IMR-90 (cell line): Measurements from ENCODE around the gene SLC4A4. TPM values are rescaled to one million over a fixed set of nuclear protein-coding genes. Genes with fewer than 3 reads are reported as not detected.
A peak's percentile ranks its signal among the peaks of the same experiment; 100 is the strongest.

Experiments used
- ATAC-seq: fragments of 200-7000 bp; cut with Tn5 transposase; 2 replicates; pipeline ENCODE4 v1.9.1; 2020; ENCODE audit warnings: low read depth, mild to moderate bottlenecking, moderate library complexity
- BruUV-seq: library from RNA; stranded (reverse); fragments of 400-500 nt; replicated peaks from 2 replicates; lab custom pipeline; 2021; lab: Mats Ljungman, UMichigan
- CTCF ChIA-PET: fragments of 300-600 bp; formaldehyde crosslinking; extraction: SDS; loops from one replicate; lab custom pipeline; 2021; ENCODE audit warnings: antibody characterized with exemption; lab: Yijun Ruan, JAX
- POLR2A ChIA-PET: fragments of 300-600 bp; sonication (Branson Sonifier 250); formaldehyde crosslinking; loops from one replicate; lab custom pipeline; 2022; ENCODE audit warnings: antibody characterized with exemption; ENCODE audit not compliant: unreplicated experiment; lab: Charles Lee
- DNase-seq: peaks from one replicate; pipeline ENCODE4 v3.0.0; 2013
- H2AFZ ChIP-seq: replicated peaks from 2 replicates; pipeline ENCODE3; 2013; ENCODE audit warnings: low read length, mild to moderate bottlenecking; ENCODE audit not compliant: poor library complexity
- H2AK5ac ChIP-seq: 2 replicates; pipeline ENCODE4 v1.6.1; 2013; ENCODE audit warnings: low read depth, low read length, inconsistent platforms
- H2AK9ac ChIP-seq: replicated peaks from 2 replicates; pipeline ENCODE3; 2013; ENCODE audit warnings: mild to moderate bottlenecking, low read depth, low read length, moderate library complexity; ENCODE audit not compliant: poor library complexity
- H2BK120ac ChIP-seq: 2 replicates; pipeline ENCODE4 v1.6.1; 2013; ENCODE audit warnings: low read depth, low read length, inconsistent platforms
- H2BK15ac ChIP-seq: 3 replicates; pipeline ENCODE4 v1.6.1; 2013; ENCODE audit warnings: low read depth, low read length, inconsistent platforms
- H2BK20ac ChIP-seq: 2 replicates; pipeline ENCODE4 v1.6.1; 2013; ENCODE audit warnings: low read depth, mild to moderate bottlenecking, inconsistent platforms, low read length, moderate library complexity
- H2BK5ac ChIP-seq: 2 replicates; pipeline ENCODE4 v1.6.1; 2013; ENCODE audit warnings: mild to moderate bottlenecking, low read depth, low read length, inconsistent platforms; ENCODE audit not compliant: poor library complexity, severe bottlenecking
- H3K14ac ChIP-seq: replicated peaks from 2 replicates; pipeline ENCODE4 v1.6.1; 2013; ENCODE audit warnings: low read depth, low read length, inconsistent platforms
- H3K18ac ChIP-seq: 2 replicates; pipeline ENCODE4 v1.6.1; 2013; ENCODE audit warnings: low read depth, low read length, control low read depth
- H3K23ac ChIP-seq: 2 replicates; pipeline ENCODE4 v1.6.1; 2013; ENCODE audit warnings: low read depth, low read length, inconsistent platforms
- H3K27ac ChIP-seq: 2 replicates; pipeline ENCODE4 v1.5.1; 2013; ENCODE audit warnings: mild to moderate bottlenecking, control low read depth, low read length; ENCODE audit not compliant: insufficient read depth
- H3K27me3 ChIP-seq: 2 replicates; pipeline ENCODE4 v1.6.1; 2013; ENCODE audit warnings: low read length; ENCODE audit not compliant: control insufficient read depth, insufficient read depth
- H3K36me3 ChIP-seq: 2 replicates; pipeline ENCODE4 v1.6.1; 2013; ENCODE audit warnings: low read length, mixed read lengths; ENCODE audit not compliant: control insufficient read depth, insufficient read depth
- H3K4ac ChIP-seq: 2 replicates; pipeline ENCODE4 v1.6.1; 2013; ENCODE audit warnings: low read depth, low read length, inconsistent platforms
- H3K4me1 ChIP-seq: 2 replicates; pipeline ENCODE4 v1.6.1; 2013; ENCODE audit warnings: low read length, mixed read lengths; ENCODE audit not compliant: control insufficient read depth, insufficient read depth
- H3K4me2 ChIP-seq: 2 replicates; pipeline ENCODE4 v1.6.1; 2013; ENCODE audit warnings: low read depth, mild to moderate bottlenecking, control low read depth, low read length, moderate library complexity
- H3K4me3 ChIP-seq: 2 replicates; pipeline ENCODE4 v1.5.1; 2013; ENCODE audit warnings: low read depth, mild to moderate bottlenecking, control low read depth, low read length, moderate library complexity; ENCODE audit not compliant: insufficient read depth
- H3K56ac ChIP-seq: 2 replicates; pipeline ENCODE4 v1.6.1; 2013; ENCODE audit warnings: low read length, inconsistent platforms; ENCODE audit not compliant: insufficient read depth; ENCODE audit errors: extremely low read depth
- H3K79me1 ChIP-seq, 2 experiments: 2 replicates each; pipeline ENCODE4 v1.6.1; 2013; ENCODE audit warnings: low read length in 2 of 2, inconsistent platforms in 1 of 2, low read depth in 1 of 2
- H3K9ac ChIP-seq: 2 replicates; pipeline ENCODE4 v1.6.1; 2013; ENCODE audit warnings: low read depth, low read length, control low read depth
- H3K9me1 ChIP-seq: 2 replicates; pipeline ENCODE4 v1.6.1; 2013; ENCODE audit warnings: low read length, inconsistent platforms; ENCODE audit not compliant: insufficient read depth
- H3K9me3 ChIP-seq: 2 replicates; pipeline ENCODE4 v1.6.1; 2013; ENCODE audit warnings: low read length; ENCODE audit not compliant: control insufficient read depth, insufficient read depth
- H4K20me1 ChIP-seq: 2 replicates; pipeline ENCODE4 v1.6.1; 2013; ENCODE audit warnings: low read length, inconsistent platforms; ENCODE audit not compliant: insufficient read depth
- H4K5ac ChIP-seq: 2 replicates; pipeline ENCODE4 v1.6.1; 2013; ENCODE audit warnings: mild to moderate bottlenecking, low read depth, low read length, control low read depth
- H4K8ac ChIP-seq, 2 experiments: 2 replicates each; pipeline ENCODE4 v1.6.1; 2013; ENCODE audit warnings: low read depth in 2 of 2, low read length in 2 of 2, control low read depth in 1 of 2, inconsistent platforms in 1 of 2
- H4K91ac ChIP-seq: 2 replicates; pipeline ENCODE4 v1.6.1; 2013; ENCODE audit warnings: low read depth, low read length, inconsistent platforms; ENCODE audit not compliant: insufficient read depth
- BHLHE40 ChIP-seq: fragments of 150-350 bp; IDR thresholded peaks from 2 replicates; pipeline ENCODE4 v1.6.1; 2016; ENCODE audit warnings: mild to moderate bottlenecking, low read depth, low read length
- CEBPB ChIP-seq: IDR thresholded peaks from 2 replicates; pipeline ENCODE4 v1.6.1; 2012; ENCODE audit warnings: low read depth, low read length, improper control_type of control experiment
- CHD1 ChIP-seq: IDR thresholded peaks from 2 replicates; pipeline ENCODE4 v1.6.1; 2012; ENCODE audit warnings: low read depth, low read length, improper control_type of control experiment
- CTCF ChIP-seq: conservative IDR thresholded peaks from 2 replicates; pipeline ENCODE4 v1.5.1; 2012; ENCODE audit warnings: mild to moderate bottlenecking, low read depth, low read length, improper control_type of control experiment
- FOS ChIP-seq: fragments of 150-350 bp; IDR thresholded peaks from 2 replicates; pipeline ENCODE4 v1.6.1; 2016; ENCODE audit warnings: low read depth, low read length
- MAFK ChIP-seq: IDR thresholded peaks from 2 replicates; pipeline ENCODE4 v1.6.1; 2012; ENCODE audit warnings: low read depth, low read length, improper control_type of control experiment
- MXI1 ChIP-seq: IDR thresholded peaks from 2 replicates; pipeline ENCODE4 v1.6.1; 2012; ENCODE audit warnings: low read depth, mild to moderate bottlenecking, low read length, moderate library complexity, borderline replicate concordance
- NFE2L2 ChIP-seq: fragments of 150-350 bp; IDR thresholded peaks from 2 replicates; pipeline ENCODE4 v1.6.1; 2016; ENCODE audit warnings: low read depth, mild to moderate bottlenecking, low read length
- POLR2A ChIP-seq: IDR thresholded peaks from 2 replicates; pipeline ENCODE4 v1.6.1; 2012; ENCODE audit warnings: mild to moderate bottlenecking, low read depth, low read length
- RAD21 ChIP-seq: IDR thresholded peaks from 2 replicates; pipeline ENCODE4 v1.6.1; 2012; ENCODE audit warnings: low read length, improper control_type of control experiment
- RCOR1 ChIP-seq: IDR thresholded peaks from 2 replicates; pipeline ENCODE4 v1.6.1; 2012; ENCODE audit warnings: mild to moderate bottlenecking, low read length, improper control_type of control experiment; ENCODE audit not compliant: insufficient replicate concordance
- WGBS, 2 experiments: methylation state at CpG; one replicate each; pipeline versions ENCODE4 v1.1.5 to v1.1.7; 2013; ENCODE audit warnings: missing lambda C conversion rate in 2 of 2; ENCODE audit not compliant: insufficient read length in 1 of 2; ENCODE audit errors: extremely low coverage in 2 of 2; 5-methylcytosine and 5-hydroxymethylcytosine counted together
- dilution Hi-C: fragments of 300-500 bp; cut with HindIII; formaldehyde crosslinking; loops from one replicate; pipeline ENCODE4 v1.14.3; 2018; ENCODE audit warnings: low sequenced_read_pairs; ENCODE audit not compliant: unreplicated experiment
- in situ Hi-C: fragments of 300-500 bp; cut with MboI; formaldehyde crosslinking; loops from 3 replicates; pipeline ENCODE4 v1.14.3; 2019; ENCODE audit warnings: low sequenced_read_pairs, inconsistent platforms, mixed read lengths
- intact Hi-C: fragments of 100-400 bp; cut with micrococcal nuclease; formaldehyde crosslinking; loops from 2 replicates; pipeline ENCODE4 v1.10.0; 2022
- polyA plus RNA-seq, 3 experiments: library from polyadenylated mRNA; depleted of rRNA; stranded (reverse); fragments of >200 nt; gene quantifications; 2 replicates each; pipeline ENCODE4 v1.2.3, GENCODE V29; 2012; ENCODE audit warnings: low replicate concordance in 1 of 3
- total RNA-seq: library from RNA; depleted of rRNA; stranded (reverse); fragments of >200 nt; gene quantifications from 2 replicates; pipeline ENCODE4 v1.2.3, GENCODE V29; 2012

The SLC4A4 gene
- total and polyA plus RNA-seq, 2 of the 4 experiments (the other 2 are of a cell fraction), result 5.6 to 16.8 TPM

GRCh38 chr4:71290476-71290875 lies 48.3 kb upstream of the SLC4A4 start:
- Histone ChIP-seq H3K9me3 (no peaks in the 10 kb centered on the region), H2BK120ac (peak overlapping the region; percentile 36; the same call in 1 of the 2 replicates), H2AK5ac (no peak overlapping the region), H2BK20ac (no peak overlapping the region), H3K9ac (no peak overlapping the region), H3K14ac (no peak overlapping the region), H3K56ac (peak overlapping the region; percentile 34; the same call in 1 of the 2 replicates), H3K27me3 (no peaks in the 10 kb centered on the region), H2AK9ac (no peak overlapping the region), H4K8ac (no peak overlapping the region; a peak in 1 of 4 replicates), H3K4me2 (no peak overlapping the region; the same call in 1 of the 2 replicates), H3K79me1 (peaks cover 6 to 32% of the 10 kb centered on the region in 2 experiments; a peak in 3 of 4 replicates), H3K4me1 (peaks cover 12% of the 10 kb centered on the region), H3K4me3 (no peak overlapping the region), H3K23ac (no peak overlapping the region), H3K36me3 (no peaks in the 10 kb centered on the region; the same call in 1 of the 2 replicates), H3K27ac (no peak overlapping the region), H4K91ac (no peak overlapping the region), H4K20me1 (no peaks in the 10 kb centered on the region), H3K4ac (peak overlapping the region; percentile 13; the same call in 1 of the 2 replicates), H3K9me1 (peaks cover 7% of the 10 kb centered on the region), H4K5ac (peak overlapping the region; percentile 62; the same call in 1 of the 2 replicates), H2AFZ (no peak overlapping the region), H2BK15ac (peak overlapping the region; percentile 22; the same call in 1 of the 3 replicates), H3K18ac (peak overlapping the region; percentile 47; the same call in 1 of the 2 replicates), H2BK5ac (peak overlapping the region; percentile 91)
- in situ Hi-C loops, result no loop called here
- ATAC-seq, result no peak; the same call in none of the 2 replicates
- ChIA-PET CTCF (interaction anchor here (0.6 to 0.9 kb wide), 2 partner anchors 36 to 468 kb away, joined by 3 to 5 read pairs; no protein-coding TSS in a partner anchor), POLR2A (interaction anchor here (0.6 kb wide), 1 partner anchor 664 kb away, joined by 4 read pairs; no protein-coding TSS in a partner anchor)
- intact Hi-C loops, result loop anchor here (2.0 kb wide), 1 partner anchor 22 kb away; no protein-coding TSS in a partner anchor
- dilution Hi-C loops, result no loop called here
- TF ChIP-seq NFE2L2, result no peak
- no peak for TF ChIP-seq BHLHE40
- TF ChIP-seq FOS, result no peak
- no peak for TF ChIP-seq MAFK
- TF ChIP-seq CHD1, result no peak
- TF ChIP-seq CTCF, result no peak
- no peak for TF ChIP-seq RCOR1
- TF ChIP-seq CEBPB, result no peak
- no peak for TF ChIP-seq POLR2A
- TF ChIP-seq RAD21, result no peak
- TF ChIP-seq MXI1, result no peak
- WGBS, 2 experiments, result no CpG with 5 or more reads among the region's 1 CpG
- BruUV-seq, result no TSS peak
- DNase-seq, result peak; percentile 56
